ENCODE results near the gene LYPD3.

Gene LYPD3

DNA sequence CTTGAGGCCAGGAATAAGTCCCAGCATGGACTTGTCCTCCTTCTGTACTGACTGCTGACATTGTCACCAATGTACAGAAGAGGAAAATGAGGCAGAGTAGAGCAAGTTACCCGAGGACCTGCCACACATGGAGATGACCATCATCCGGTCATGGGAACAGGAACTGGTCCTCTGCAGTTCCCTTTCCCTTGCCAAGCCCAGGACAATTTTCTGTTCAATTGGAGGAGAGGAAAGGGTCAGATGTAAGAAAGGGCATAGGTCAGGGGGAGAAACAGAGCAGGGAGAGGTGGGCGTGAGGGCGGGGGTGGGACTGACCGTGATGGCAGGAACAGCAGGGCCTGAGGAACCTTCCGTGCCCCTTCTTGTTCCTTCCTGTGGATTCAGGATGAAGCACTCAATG is 20.5 kb upstream of the LYPD3 start:
- DNase-seq (ENCODE audit: low read depth), result no peak
- TF ChIP-seq CTCF (conservative IDR thresholded peaks at IDR 0.05; ENCODE audit: low read length), result no peak
- H3K4me3 ChIP-seq (ENCODE audit: low read length), result no peak overlapping the region

DNA sequence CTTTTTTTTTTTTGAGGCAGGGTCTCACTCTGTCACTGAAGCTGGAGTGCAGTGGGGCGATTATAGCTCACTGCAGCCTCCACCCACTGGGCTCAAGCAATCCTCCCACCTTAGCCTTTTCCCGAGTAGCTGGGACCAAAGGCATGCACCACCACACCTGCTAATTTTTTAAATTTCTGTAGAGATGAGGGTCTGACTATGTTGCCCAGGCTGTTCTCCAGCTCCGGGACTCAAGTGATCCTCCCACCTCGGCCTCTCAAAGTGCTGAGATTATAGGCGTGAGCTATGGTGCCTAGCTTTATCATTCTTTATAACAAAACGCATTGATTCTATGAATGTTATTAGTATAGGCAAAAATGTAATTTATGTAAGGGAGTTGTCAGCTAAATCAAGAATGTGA is 17.9 kb upstream of the LYPD3 start:
- TF ChIP-seq CTCF (conservative IDR thresholded peaks at IDR 0.05; ENCODE audit: low read length), result no peak
- H3K4me3 ChIP-seq (ENCODE audit: low read length), result no peak overlapping the region
- DNase-seq (ENCODE audit: low read depth), result no peak

- TF ChIP-seq CTCF (conservative IDR thresholded peaks at IDR 0.05; ENCODE audit: low read length), result no peak
- no peak overlapping the region for H3K4me3 ChIP-seq (ENCODE audit: low read length)
- no peak for DNase-seq (ENCODE audit: low read depth)
Observed at GRCh38 chr19:43482193-43482592, 16.8 kb upstream of the LYPD3 start.

DNA sequence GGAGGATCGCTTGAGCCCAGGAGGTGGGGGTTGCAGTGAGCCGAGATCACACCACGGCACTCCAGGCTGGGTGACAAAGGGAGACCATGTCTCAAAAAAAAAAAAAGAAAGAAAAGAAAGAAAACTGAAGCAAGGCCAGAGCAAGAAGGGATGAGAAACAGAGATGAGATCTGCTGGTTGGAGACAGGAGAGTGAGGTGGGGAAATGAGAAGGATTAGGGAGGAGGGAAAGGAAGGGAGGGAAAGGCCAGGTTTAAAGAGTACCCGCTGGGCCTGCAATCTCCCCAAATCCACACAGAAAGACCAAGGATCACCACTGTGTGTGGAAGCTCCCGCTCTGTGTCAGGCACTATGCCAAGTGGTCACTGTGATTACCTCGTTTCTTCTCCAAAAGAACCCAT is 16.3 kb upstream of the LYPD3 start:
- no peak for DNase-seq (ENCODE audit: low read depth)
- no peak for TF ChIP-seq CTCF (conservative IDR thresholded peaks at IDR 0.05; ENCODE audit: low read length)

GRCh38 chr19:43480574-43480973 is 15.2 kb upstream of the LYPD3 start:
- DNase-seq (ENCODE audit: low read depth), result no peak
- H3K4me3 ChIP-seq (ENCODE audit: low read length), result no peak overlapping the region
- no peak for TF ChIP-seq CTCF (conservative IDR thresholded peaks at IDR 0.05; ENCODE audit: low read length)

More for the DNA sequence above, 16.3 kb upstream of the LYPD3 start:
- H3K4me3 ChIP-seq (ENCODE audit: low read length), result no peak overlapping the region

- H3K4me3 ChIP-seq (ENCODE audit: low read length), result no peak overlapping the region
- DNase-seq (ENCODE audit: low read depth), result no peak
- no peak for TF ChIP-seq CTCF (conservative IDR thresholded peaks at IDR 0.05; ENCODE audit: low read length)
Observed at GRCh38 chr19:43479961-43480561, 14.7 kb upstream of the LYPD3 start.

- DNase-seq (ENCODE audit: low read depth), result no peak
- H3K4me3 ChIP-seq (ENCODE audit: low read length), result no peak overlapping the region
- TF ChIP-seq CTCF (conservative IDR thresholded peaks at IDR 0.05; ENCODE audit: low read length), result no peak
Observed at GRCh38 chr19:43479226-43479625, 13.8 kb upstream of the LYPD3 start.
